ENCODE results near the gene ADM2.
A peak's percentile ranks its signal among the peaks of the same experiment; 100 is the strongest.
"Not testable (repeated sequence)": the region's sequence is repeated elsewhere in the genome, so short reads cannot be mapped to it uniquely, and the experiment has no call there.

The ADM2 gene

GRCh38 chr22:50526834-50527801, 45.8 kb downstream of the ADM2 start:
- DNase-seq: peak; percentile 67

DNA sequence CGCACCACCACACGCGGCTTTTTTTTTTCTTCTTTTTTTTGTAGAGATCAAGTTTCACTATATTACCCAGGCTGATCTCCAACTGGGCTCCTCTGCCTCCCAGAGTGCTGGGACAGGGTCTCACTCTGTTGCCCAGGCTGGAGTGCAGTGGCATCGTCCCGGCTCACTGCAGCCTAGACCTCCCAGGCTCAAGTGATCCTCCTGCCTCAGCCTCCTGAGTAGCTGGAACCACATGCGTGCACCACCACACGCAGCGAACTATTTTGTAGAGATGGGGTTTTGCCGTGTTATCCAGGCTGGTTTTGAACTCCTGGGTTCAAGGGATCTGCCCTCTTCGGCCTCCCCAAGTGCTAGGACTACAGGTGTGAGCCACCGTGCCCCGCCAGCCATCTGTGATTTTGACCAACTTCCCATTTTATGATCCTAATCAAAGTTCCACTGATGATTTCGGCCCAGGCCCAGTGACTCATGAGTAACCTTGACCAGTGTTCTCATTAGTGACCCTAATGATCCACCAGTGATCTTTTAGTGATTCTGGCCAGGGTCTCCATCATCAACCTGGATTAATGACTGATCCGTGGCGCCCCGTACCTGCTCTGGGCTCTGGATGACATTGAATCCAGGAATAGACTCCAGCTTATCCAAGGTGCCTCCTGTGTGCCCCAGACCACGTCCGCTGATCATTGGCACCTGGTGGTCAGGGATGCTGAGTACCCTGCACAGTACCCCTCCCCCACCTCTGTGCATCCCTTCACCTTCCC, 46.8 kb downstream of the ADM2 start:
- no peak for DNase-seq

- no peak for DNase-seq
These were observed 47.5 kb downstream of the ADM2 start for GRCh38 chr22:50528682-50529415.

GRCh38 chr22:50529416-50529896, 48.1 kb downstream of the ADM2 start:
- no peak for DNase-seq

DNA sequence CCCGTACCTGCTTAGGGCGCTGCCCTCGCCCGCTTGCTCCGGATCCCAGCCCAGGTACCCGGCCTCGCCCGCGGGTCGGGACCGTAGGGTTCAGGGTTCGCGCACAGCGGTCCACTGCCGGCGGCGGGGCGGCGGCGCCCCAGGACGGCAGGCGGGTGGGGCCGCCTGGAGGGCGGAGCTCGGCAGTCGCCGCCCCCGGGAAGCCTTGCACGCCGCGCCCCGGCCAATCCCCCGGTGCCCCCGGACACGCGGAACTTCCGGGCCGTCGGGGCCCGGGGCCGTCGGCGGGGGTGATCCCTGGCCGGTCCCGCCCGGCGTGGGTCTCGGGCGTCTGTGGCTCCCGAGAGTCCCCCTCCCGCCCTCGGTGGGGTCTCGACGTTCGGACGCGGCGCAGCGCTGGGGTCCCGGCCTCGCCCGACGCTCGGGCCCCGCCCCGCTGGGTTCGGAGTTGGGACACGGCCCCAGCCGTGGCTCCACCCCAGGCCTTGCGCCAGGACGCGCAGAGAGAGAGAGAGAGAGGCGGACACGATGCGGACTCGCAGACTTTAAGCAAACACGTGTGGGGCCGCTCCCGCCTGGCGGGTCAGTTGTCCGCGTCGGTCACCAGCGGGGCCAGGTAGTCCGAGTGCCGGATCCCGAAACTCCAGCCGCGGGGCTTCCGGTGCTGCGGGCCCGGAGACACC, 48.7 kb downstream of the ADM2 start, which contains the start of gene TYMP:
TSS of gene TYMP (minus strand) at position 116 of the 683 bp plus-strand sequence. CDS start 303 bp downstream, outside the sequence.
- DNase-seq: peak; percentile 78

GRCh38 chr22:50530580-50530876, 49.2 kb downstream of the ADM2 start:
- no peak for DNase-seq

GRCh38 chr22:50530877-50531545, 49.7 kb downstream of the ADM2 start:
- peak; percentile 85 for DNase-seq

DNA sequence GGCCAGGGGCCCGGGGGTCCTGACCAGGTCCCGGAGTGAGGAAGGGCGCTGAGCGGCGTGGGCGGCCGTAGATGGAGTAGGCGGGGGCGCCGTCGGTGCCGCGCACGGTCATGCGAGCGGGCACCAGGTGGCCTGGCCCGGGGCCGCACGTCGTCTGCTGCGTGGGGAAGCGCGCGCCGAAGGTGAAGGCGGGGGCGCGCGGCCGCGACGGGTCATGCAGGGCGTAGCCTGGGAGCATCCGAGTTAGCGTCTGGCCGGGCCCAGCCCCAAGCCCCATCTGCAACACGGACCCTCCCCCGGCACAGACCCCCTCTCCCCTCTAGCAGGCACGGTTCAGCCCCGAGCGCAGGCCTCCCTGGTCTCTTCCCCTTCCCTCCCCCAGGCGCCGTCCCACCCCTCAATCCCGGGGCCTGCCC, 50.2 kb downstream of the ADM2 start:
- peak; percentile 58 for DNase-seq

DNA sequence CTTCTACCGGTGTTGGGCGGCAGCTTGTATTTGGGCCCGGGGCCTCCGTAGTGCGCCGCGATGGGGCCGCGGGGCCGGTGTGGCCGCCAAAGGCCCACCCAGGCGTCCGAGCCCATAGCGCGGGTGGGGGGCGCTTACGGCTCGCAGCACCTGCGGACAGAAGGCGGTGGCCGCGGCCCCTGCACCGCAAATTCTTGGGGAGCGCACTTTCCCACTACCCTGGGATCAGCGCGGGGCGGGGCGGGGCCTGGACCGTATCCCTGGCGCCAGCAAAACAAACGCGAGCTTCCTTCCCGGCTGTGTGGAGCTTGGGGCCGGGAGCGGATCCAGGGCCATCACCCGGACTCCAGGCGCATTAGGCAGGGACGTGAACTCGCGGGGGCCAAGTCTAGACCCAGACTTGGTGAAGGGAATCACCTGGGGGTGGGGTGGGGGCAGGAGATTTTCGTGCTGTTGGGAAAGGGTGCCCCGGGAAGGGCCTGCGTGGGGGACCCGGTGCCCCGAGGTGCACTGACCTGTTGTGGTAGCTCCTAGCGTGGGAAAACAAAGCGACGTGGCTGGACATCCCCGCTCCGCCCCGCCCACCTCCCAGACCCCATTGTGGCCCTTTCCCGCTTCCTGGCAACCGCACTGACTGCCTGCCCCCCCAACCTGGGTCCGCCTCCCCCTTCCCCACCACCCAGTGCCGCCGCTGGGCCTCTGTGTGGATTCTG, 50.8 kb downstream of the ADM2 start:
- peak; percentile 40 for DNase-seq

GRCh38 chr22:50532824-50533796, 51.8 kb downstream of the ADM2 start:
- no peak for DNase-seq

GRCh38 chr22:50533856-50534711, 52.7 kb downstream of the ADM2 start:
- not testable (repeated sequence) for DNase-seq

DNA sequence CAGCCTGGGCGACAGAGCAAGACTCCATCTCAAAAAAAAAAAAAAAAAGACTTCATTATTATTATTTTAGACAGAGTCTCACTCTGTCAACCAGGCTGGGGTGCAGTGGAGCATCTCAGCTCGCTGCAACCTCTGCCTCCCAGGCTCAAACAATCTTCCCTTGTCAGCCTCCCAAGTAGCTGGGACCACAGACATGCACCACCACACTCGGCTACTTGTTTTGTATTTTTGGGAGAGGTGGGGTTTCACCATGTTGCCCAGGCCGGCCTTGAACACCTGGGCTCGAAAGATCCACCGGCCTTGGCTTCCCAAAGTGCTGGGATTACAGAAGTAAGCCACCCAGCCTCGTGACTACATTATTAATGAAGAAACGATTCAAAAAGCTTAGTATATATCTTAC, 53.8 kb downstream of the ADM2 start:
- no peak for DNase-seq
